HG03469 (cell line): ENCODE results near the gene TPBGL.
"Not testable (repeated sequence)": the region's sequence is repeated elsewhere in the genome, so short reads cannot be mapped to it uniquely, and the experiment has no call there.

Source experiments
- ATAC-seq: cut with Tn5 transposase; IDR thresholded peaks from one replicate; pipeline ENCODE4 v1.9.1; 2021; ENCODE audit warnings: mild to moderate bottlenecking, moderate library complexity, moderate number of reproducible peaks; ENCODE audit not compliant: unreplicated experiment

TPBGL gene

DNA sequence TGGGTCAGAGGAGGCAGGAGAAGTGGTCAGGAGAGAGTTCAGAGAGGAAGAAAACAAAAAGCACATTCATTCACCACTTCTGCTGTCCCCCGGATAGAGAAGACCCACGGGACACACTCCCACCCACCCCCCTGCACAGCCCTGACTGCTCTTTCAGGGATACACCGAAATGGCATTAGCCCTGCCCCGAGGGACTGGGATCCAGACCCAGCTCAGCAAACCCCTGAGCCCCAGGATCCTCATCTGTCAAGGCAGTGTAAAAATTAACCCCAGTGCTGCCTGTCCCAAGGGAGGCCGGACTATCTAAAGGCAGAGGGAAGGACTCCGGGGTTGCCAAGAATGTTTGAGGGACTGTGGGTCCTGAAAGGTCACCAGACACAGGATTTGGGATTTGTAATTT, 31.2 kb downstream of the TPBGL start:
- ATAC-seq, result no peak

- no peak for ATAC-seq
Measured at GRCh38 chr11:75272391-75272790, 31.8 kb downstream of the TPBGL start.

DNA sequence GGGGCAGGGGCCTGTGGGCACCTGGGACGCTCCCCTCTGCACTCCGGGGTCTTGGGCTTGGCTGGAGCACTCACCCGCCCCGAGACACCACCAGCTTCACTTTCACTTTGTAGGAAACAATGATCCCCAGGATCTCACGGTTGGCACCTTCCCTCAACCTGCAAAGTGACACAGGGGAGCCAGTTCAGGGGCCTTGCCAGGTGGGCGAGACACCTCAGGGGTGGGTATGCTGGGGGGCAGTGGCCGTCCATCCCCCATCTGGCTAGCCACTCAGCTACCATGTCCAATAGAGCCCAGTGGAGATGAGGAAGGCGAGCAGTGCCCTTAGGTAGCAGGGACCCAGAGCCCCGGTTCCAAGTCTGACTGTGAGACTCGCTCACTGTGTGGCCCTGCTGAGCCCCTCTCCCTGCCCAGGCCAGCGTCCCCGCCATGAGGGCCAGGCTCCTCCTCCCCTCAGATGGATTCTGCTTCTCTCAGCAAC, 32.3 kb downstream of the TPBGL start:
- ATAC-seq, result no peak

- ATAC-seq, result no peak
Measured at GRCh38 chr11:75273411-75274391, 33.1 kb downstream of the TPBGL start.

DNA sequence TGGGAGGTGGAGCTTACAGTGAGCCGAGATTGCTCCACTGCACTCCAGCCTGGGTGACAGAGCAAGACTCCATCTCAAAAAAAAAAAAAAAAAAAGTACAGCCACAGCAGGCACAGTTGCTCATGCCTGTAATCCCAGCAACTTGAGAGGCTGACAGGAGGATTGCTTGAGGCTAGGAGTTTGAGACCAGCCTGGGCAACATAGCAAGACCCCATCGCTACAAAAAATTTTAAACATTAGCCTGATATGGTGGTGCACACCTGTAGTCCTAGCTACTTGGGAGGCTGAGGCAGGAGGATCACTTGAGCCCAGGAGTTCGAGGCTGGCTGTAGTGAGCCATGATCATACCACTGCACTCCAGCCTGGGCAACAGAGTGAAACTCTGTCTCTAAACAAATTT, 34.1 kb downstream of the TPBGL start:
- ATAC-seq, result not testable (repeated sequence)

- no peak for ATAC-seq
Measured at GRCh38 chr11:75275581-75275980, 35.0 kb downstream of the TPBGL start.

DNA sequence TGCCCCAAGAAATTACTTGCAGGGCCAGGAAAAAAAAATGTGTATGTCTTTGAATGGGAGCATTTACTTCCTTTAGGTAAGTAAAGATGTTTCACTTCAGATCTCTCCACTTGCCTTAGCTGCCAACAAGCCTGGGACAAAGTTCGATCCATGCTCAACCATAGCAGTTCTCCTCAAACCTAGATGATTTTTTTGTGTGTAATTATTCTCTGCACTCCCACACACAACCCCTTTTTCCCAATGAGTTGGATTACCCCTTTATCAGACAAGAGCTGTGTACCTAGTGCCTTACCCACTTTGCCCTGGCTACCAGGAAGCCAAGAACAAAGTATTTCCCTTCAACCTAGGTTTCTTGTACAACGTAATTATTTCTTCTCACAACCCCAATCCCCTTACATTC, 35.6 kb downstream of the TPBGL start:
- no peak for ATAC-seq

DNA sequence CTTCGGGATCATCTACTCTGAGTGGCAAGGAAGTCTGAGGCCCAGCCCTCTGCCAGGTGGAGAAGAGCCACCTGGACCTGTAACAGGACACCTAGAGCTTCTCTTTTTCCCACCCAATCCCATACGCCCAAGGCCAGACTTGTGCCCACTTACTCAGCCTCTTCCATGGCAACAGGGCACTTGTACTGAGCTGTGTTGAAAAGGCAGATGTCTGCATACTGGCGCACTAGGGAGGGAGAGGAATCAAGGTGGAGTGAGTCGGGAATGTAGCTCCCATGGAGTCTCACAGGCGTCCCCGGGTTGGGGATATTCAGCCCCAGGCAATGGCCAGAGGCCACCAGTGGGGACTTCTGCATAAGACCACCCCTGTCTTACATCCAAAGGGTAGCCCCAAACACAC, 36.1 kb downstream of the TPBGL start:
- ATAC-seq, result no peak

DNA sequence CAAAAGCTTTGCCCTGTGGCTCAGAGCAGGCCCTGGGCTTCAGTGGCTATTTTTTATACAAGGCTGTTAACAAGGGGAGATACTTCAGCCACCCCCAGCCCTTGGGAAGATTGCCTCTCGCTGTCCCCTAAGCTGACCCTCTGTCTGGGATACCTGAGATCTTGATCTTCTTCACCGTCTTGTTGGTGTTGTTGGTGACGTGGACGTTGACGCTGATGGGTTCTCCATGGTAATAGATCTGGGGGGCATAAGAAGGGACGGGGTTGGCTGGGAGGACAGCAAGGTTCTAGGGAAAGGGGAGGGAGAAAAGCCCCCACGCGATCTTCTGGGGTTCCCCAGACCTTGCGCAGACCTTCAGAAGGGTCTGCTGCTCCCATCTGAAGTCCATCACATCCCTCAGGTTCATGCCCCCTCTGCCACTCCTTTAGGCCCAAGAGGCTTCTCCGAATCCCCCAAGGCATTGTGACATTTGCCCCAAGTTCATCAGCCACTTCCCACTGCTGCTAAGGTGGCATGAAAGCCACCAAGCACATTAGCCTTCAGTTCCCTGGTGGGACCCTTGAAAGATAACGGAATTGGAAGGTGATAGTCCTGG, 36.7 kb downstream of the TPBGL start:
- no peak for ATAC-seq

DNA sequence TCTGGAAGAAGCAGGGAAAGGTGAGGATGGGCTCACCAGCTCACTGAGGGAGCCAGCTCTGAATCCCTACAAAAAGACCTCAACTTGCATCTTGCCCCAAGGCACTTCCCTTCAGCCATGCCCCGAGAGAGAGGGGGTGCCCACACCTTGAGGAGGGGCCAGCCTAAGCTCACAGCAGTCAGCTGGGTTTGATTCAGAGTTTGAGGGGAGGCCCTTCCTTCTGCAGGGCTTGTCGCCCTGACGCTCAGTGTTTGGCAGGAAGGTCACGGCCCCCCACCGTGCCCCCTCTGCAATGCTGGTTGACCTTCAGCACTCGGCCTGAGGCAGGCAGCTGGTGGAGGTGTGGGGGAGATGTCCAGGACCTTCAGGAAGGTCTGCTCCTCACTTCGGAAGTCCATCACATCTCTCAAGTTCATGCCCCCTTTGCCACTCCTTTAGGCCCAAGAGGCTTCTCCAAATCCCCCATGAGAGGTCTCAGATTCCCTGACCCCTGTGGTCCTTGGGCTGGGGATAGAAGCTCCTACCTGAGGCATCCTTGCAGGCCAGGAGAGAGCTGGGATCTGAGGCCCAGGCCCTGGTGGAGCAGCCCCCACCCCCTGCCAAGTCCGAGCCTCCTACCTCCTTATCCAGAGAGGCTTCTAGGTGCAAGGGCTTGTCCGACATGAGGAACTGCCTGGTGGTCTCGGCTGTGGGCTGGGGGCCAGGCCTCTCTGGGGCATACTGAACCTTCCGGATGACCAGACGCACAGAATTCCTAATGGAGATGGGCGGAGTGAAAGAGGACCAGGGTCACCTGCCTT, 37.6 kb downstream of the TPBGL start:
- ATAC-seq, result no peak

DNA sequence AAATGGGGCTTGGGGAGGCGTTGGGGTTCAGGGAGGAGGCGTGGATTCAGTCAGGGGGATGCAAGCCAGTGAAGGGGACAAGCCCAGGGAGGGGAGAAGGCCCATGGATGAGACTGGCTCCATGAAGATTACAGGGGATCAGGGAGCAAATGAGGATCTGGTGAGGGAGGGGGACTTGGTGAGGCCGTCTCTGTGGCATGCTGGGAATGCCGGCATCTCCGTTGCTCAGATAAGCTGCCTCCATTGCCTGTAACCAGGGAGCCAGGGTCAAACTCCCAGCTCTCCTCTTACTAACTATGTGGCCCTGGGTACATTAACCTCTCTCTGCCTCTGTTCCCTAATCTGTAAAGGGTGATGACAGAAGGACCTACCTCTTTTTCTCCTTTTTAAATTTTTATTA, 38.7 kb downstream of the TPBGL start:
- ATAC-seq, result no peak

DNA sequence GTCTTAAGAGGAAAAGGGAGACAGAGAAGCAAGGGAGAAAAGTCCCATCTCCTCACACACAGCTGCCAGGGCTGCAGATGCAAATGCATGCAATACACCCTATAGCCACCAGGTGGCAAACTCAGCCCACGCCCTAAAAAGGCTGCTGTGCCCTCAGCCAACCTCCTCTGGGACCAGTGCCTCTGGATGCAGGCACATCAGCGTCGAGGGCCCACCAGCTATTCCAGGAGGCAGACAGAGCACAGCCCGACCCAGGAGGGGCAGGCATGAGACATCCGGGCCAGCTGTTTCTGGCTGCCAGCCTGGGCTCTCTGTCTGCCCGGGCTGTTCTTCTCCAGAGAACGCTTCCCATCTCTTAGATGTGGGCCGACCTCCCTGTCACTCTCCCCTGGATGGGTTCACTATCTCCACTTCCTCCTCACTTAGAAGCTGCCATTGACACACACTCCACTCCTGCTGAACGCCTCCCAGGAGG, 39.7 kb downstream of the TPBGL start:
- no peak for ATAC-seq

DNA sequence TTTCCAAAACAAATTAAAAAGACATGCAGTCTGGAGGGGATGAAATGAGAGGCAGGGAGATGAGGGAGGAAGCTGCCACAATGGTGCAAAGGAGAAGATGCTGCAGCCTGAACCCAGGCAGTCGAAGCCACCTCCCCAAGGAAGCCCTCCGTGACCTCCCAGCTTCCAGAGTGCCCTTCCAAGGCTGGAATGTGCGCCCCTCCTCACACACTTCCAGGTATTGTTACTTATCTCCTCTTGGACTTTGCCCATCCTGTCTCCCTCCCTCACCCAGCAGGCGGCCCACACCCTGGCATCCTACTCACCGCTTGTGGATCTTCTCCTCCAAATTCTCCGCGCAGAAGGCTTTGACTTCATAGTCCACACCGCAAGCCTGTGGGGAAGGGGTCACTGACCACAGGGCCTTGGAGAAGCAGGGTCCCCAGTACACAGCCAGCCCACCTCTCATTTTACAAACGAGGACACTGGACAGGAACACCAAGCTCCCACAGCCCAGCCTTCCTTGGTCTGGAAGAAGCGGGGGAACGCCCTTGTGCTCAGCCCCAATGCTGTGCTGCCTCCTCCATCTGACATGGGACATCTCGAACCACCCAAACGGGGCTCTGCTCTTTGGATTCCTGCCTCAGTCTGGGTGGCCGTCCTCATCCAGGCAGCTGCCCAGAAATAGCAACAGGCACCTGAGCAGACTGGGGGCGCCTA, 40.3 kb downstream of the TPBGL start:
- ATAC-seq, result no peak

DNA sequence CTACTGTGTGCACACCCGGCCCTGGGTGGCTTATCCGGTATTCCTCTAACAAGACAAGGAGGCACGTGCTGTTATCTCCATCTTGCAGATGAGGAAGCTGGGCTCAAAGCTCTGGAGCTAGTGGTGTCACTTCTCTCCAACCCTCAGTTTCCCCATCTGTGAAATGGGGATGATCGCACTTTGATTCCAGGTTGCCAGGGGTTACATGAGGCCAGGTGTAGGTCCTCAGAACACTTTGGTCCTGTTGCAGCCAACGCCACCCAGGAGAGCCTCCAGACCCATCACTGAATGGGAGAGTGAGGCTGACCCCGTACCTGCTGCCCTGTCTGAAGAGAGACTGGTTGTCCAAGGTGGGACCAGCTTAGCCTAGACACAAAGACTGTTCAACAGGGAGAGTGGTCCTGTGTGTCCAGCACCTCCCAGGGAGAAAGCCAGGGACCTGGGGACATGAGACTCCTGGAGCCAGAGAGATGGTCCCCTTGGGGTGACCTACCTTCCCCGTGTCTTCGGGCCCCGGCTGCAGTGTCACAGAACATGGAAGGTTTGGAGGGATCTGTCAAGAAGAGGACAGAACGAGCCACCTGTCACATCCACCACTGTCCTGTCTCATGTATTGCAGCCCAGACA, 41.0 kb downstream of the TPBGL start:
- no peak for ATAC-seq

GRCh38 chr11:75283391-75283931, 42.9 kb downstream of the TPBGL start:
- ATAC-seq, result no peak

DNA sequence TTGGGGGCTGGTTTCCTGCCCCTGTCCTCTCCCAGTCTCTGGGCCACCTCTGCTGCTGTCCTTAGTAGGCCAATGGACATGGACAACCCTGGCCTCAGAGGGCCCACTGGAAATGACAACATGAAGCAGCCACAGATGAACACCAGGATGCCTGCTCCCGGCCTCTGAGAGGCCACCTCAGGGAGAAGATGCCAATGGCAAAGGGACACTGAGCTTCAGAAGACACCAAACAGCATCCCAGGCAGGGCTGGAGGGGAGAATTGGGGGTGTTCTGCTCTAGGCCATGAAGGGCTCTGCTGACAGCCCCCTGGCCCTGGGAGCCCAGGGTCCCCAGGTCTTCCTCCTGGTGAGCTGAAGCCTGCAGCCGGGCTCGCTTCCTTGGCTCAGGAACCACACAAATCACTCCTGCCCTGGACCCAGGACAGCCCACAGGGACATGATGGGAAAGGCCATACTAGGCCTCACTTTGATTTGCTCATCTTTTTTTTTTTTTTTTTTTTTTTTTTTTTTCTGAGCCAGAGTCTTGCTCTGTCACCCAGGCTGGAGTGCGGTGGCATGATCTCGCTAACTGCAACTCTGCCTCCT, 45.3 kb downstream of the TPBGL start:
- ATAC-seq, result no peak

GRCh38 chr11:75286826-75287465, 46.4 kb downstream of the TPBGL start:
- ATAC-seq, result no peak

DNA sequence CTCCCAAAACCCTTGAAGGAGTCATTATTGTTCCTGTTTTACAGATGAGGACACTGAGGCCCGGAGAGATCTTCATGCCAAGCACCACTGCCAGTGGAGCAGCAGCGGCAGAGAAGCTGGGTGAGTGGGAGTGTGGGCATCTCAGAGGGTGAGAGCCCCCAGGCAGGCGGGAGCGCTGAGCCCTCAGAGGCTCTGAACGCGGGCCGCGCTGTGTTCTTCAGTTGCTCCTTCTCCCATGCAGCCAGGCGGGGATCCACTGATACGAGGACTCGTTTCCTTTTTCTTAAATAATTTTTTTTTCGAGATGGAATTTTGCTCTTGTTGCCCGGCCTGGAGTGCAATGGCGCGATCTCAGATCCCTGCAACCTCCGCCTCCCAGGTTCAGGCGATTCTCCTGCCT, 47.0 kb downstream of the TPBGL start:
- ATAC-seq, result no peak

DNA sequence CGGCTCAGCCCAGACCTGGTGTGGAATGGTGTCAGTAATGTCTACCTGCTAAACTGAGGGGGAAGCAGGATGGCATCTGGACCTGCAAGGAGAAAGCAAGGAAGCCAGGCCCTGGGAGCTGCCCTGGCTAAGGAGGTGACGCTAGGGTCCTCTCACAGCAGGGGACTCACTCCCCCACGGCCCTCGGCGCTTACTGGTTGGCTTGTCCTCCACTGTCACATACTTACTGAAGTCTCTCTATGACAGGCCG, 48.9 kb downstream of the TPBGL start:
- no peak for ATAC-seq
